Measurements from ENCODE around the gene ECM1.

Gene ECM1

DNA sequence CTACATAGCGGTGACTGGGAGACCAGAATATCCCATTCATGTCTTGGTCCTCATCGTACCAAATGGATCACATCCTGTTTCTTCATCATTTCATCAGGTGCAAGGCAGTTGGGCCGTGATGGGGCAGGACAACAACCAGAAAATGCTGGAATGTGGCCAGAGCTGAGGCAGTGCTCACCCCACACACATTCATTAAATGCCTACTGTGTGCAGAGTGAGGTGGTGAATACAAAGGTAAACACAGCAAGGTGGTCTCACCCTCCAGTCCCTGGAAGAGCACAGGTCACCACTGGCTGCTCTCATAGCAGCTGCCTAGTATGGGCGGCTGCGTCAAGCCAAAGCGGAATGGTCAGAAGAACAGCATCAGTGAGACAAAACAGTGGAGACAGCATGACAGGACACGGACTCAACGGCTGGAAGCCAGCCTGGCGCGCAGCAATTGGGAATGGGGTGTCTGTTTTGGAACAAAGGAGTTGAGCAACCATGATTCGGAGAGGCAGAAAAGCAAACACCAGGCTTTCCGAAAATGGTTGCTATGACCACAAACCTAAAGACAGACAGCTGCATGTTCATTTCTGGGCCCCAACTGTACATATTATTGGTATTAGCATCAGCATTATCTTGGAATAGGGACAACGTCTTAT, 35.7 kb downstream of the ECM1 start:
- no peak for DNase-seq (ENCODE audit: low read depth in 2 of 3, low spot score in 1 of 3)

DNA sequence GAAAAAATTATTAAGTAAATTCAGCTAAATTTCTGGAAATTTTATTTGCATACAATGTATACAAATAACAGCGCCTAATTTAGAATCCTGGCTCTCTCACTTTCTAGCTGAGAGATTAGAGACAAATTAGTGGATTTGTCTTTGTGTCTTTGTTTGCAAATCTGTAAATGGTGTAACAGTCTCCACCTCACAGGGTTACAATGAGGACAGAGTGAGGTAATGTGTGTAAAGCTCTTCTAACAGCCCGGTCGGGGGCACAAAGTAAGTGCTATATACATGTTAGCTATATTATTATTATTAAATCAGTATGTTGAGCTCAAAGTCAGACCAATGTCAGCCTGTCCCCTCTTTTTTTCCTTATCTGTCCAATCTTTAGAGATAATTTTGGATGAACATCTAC, 36.3 kb downstream of the ECM1 start:
- no peak for DNase-seq (ENCODE audit: low read depth in 2 of 3, low spot score in 1 of 3)

DNA sequence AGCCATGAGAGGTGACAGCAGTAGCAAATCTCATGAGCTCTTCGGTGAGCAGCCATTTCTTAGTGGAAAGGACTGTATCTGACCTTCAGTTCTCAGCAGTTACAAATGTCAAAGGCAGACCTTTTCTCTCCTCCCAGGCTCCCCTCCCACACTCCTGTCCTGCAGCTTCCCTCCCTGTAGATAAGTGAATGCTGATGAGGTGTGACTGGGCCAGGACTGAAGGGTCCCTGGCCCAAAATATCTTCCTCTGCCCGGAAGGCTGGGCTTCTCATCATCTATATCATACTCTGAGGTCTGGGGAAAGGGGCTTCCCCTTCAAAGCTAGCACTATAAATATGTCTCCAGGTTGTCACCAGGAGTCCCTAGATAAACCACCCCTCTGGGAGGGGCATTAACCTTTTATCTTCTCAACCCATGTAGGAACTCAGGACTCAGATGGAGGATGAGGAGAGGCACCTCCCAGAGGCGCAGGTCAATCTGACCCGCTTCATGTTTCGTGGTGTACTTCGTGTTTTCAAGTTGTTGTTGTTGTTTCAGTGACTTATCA, 37.6 kb downstream of the ECM1 start:
- no peak for DNase-seq (ENCODE audit: low read depth in 2 of 3, low spot score in 1 of 3)

DNA sequence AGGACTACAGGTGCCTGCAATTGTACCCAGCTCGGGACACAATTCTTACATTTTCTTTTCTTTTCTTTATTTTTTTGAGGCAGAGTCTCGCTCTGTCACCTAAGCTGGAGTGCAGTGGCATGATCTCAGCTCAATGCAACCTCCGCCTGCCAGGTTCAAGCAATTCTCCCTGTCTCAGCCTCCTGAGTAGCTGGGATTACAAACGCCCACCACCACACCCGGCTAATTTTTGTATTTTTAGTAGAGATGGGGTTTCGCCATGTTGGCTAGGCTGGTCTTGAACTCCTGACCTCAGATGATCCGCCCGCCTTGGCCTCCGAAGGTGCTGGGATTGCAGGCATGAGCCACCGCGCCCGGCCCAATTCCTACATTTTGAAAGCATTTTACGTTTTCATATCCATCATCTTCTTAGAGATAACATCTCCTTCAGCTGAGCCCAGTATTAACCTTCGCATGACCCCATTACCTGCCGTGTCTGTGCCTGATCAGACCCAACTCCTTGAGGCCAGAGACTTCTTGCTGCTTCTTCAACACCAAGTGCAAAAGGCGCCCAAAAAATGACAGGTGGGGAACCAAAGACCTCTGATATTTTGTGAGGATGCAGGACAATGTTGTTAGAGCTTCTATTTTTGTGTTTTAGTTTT, 38.5 kb downstream of the ECM1 start:
- DNase-seq (ENCODE audit: low read depth in 2 of 3, low spot score in 1 of 3): no peak

DNA sequence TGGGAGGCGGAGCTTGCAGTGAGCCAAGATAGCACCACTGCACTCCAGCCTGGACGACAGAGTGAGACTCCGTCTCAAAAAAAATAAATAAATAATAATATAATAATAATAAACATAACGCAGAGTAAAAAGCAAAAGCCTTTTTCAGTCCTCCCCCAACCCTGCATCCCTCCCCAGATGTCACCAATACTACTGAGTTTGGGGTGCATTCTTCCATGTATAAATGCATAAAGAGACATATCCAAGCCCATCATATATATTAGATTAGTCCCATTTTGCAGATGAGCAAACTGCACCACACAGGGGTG, 40.4 kb downstream of the ECM1 start:
- no peak for DNase-seq (ENCODE audit: low read depth in 2 of 3, low spot score in 1 of 3)

DNA sequence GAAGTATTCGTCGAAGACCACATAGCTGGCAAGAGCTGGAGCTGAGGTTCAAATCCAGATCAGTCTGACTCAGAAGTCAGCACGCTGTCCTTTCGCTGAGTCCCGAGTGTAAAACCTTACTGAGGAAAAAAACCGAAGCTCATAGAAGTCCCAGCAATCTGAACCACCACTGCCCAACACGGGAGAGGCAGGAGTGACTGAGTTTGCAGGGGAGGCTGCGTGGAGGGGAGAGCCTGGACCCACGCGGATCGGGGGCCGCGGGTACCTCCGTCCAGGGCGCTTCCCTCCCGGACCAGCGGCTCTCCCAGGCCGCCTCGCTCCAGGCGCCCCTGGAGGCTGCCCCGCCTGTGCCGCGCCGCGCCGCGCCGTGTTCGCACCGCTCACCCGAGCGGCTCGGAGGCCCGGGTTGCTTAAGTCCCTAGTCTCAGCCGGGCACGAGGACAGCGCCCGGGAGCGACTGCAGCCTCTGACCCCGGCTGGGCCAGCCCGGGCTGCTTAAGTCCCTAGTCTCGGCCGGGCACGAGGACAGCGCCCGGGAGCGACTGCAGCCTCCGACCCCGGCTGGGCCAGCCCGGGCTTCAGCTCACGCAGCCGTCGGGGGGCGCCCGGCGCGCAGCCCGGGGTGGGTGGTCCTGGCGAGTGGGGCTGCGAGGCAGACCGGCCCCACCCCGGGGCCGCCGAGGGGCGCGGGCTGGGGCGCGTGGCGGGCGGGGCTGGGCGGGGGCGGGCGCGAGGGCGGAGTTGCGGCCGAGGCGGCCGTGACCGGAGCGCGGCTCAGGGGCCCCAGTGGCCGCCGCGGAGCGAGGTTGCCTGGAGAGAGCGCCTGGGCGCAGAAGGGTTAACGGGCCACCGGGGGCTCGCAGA, 41.0 kb downstream of the ECM1 start, which contains the start of gene ADAMTSL4:
Gene ADAMTSL4, plus strand, starts transcription at position 777 of the 864 bp plus-strand sequence. CDS start 2,881 bp downstream, outside the sequence.
- DNase-seq (ENCODE audit: low read depth in 2 of 3, low spot score in 1 of 3): no peak

DNA sequence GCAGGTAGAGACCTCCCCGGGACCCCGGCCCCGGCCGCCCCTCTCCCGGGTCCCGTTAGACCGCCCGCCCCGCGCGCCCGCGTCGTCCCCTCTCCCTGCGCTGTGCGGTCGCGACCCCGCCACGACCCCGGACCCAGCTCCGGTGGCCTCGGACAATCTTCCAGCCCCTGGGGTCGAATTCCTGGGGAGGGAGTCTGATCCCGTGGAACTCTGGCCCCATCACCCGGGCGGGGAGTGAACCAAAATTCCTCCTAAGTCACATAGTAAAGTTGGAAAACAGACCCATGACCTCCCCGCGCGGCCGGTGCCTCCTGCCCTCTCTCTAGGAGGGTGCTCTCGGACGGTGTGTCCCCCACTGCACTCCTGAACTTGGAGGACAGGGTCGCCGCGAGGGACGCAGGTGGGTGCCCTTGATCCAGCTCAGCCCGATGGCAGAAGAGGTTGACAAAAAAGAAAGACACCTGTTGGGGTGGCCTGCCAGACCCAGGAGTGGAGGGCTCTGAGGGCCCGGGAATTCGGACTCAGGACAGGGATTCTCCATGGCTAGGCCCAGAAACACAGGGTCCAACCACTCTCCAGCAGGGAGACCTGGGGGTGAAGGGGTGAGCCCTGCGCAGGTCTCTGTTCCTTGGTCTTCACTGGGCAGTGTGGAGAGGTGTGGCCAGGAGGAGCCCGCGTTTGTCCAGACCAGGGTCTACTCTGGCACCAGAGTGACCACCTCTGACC, 41.8 kb downstream of the ECM1 start:
- no peak for DNase-seq (ENCODE audit: low read depth in 2 of 3, low spot score in 1 of 3)

DNA sequence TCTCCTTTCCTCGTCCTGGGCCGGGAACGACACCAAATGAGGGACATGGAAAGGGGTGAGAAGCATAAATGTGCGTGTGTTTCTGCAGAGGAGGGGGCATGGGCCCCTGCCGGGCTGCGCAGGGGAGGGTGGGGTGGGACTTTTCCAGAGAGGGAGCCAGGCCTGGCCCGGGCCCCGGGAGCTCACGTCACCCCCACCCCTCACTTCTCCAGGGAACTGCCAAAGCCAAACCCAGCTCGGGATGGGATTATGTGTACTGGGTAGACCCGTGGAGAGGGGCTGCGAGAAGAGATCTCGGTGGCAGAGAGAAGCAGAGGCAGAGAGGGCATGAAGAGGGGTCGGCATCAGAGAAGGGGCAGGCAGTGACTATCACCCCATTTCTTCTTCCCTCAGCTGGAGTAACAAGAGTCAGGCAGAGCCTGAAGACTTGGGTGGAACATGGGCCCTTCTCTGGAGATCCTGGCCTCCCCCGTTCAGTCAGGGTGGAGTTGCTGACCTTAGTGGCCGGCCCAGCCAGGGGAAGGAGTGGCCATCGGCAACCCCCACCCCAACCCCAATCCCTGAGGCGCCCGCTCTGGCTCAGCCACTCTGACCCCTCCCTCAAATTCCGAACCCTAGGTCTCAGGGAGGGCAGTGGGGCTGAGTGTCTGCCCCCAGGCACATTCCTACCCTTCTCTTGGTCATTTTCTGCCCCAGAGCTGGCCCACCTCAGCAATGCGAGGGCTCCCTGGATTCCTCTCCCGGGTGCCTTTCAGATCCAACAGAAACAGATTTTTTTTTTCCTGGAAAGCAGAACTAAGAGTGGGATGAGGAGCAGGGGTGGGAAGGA, 42.5 kb downstream of the ECM1 start:
- DNase-seq (ENCODE audit: low read depth in 2 of 3, low spot score in 1 of 3): no peak

DNA sequence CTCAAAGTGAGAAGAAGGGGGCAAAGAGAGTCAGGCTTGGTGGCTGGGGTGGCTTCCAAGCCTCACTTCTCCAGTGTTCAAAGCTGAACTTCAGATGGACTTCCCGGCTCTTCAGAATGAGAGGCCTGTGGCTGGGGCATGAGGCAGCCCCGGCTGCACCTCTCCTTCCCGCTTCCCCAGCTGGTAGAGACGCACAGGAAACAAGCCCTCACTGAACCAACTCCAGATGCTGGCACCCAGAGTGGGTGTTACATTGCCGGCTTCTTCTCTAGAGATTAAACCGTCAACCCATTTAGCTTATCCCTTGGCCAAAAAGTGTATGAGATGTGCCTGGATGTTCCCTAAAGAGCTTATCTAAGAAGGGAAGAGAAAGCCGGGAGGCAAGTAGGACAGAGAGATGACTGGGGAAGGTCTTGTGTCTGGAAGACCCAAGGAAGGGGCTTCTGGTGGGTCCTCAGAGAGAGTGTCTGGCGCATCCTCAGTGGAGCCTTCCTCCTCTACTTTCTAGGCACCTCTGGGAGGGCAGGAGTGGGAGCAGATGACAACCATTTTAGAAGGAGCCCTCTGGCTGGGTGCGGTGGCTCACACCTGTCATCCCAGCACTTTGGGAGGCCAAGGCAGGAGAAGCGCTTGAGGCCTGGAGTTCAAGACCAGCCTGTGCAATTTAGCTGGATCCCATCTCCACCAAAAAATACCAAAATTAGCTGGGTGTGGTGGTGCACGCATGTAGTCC, 43.3 kb downstream of the ECM1 start:
- DNase-seq (ENCODE audit: low read depth in 2 of 3, low spot score in 1 of 3): no peak

DNA sequence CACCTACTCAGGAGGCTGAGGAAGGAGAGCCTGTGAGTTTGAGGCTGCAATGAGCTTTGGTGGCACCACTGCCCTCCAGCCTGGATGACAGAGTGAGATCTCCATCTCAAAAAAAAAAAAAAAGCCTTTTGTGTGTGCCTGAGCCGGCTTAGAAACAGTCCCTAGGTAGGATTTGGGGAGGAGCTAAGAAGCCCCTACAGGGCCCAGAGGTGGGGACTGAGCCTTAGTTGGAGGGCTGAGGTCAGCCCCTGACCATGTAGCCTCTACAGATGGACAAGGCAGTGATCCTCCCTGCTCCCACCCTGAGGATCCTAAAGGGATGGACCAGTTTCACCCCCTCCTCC, 43.8 kb downstream of the ECM1 start:
- no peak for DNase-seq (ENCODE audit: low read depth in 2 of 3, low spot score in 1 of 3)

DNA sequence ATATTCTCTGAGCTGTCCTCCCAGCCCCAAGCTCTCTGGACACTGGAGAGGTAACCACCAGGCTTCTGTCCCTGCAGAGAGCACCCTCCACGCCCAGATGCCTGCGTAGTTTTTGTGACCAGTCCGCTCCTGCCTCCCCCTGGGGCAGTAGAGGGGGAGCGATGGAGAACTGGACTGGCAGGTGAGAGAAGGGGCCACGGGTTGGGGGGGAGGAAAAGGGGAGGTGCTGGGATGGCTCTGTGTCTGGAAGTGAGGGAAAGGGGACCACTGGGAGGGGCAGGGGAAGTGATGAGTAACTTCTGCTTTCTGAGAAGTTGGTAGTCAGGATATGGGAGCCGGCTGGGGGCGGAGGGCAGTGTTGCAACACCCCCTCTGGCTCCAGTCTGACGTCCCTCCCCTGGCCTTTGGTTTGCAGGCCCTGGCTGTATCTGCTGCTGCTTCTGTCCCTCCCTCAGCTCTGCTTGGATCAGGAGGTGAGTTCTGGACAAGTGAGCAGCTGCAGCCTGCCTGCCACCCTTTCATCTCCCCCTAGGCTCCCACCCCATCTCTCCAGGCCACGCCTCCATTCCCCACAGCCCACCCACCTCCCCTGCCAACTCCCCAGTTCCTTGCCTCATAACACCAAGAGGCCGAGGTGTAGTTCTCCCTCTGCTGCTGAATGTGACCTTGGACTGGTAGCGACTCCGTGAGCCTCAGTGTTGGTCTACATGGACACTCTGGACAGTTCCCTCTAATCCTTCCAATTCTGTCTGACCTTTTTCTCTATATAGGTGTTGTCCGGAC, 44.4 kb downstream of the ECM1 start:
- no peak for DNase-seq (ENCODE audit: low read depth in 2 of 3, low spot score in 1 of 3)

DNA sequence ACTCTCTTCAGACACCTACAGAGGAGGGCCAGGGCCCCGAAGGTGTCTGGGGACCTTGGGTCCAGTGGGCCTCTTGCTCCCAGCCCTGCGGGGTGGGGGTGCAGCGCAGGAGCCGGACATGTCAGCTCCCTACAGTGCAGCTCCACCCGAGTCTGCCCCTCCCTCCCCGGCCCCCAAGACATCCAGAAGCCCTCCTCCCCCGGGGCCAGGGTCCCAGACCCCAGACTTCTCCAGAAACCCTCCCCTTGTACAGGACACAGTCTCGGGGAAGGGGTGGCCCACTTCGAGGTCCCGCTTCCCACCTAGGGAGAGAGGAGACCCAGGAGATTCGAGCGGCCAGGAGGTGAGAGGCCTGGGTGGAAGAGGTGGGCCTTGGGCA, 45.0 kb downstream of the ECM1 start:
- no peak for DNase-seq (ENCODE audit: low read depth in 2 of 3, low spot score in 1 of 3)

DNA sequence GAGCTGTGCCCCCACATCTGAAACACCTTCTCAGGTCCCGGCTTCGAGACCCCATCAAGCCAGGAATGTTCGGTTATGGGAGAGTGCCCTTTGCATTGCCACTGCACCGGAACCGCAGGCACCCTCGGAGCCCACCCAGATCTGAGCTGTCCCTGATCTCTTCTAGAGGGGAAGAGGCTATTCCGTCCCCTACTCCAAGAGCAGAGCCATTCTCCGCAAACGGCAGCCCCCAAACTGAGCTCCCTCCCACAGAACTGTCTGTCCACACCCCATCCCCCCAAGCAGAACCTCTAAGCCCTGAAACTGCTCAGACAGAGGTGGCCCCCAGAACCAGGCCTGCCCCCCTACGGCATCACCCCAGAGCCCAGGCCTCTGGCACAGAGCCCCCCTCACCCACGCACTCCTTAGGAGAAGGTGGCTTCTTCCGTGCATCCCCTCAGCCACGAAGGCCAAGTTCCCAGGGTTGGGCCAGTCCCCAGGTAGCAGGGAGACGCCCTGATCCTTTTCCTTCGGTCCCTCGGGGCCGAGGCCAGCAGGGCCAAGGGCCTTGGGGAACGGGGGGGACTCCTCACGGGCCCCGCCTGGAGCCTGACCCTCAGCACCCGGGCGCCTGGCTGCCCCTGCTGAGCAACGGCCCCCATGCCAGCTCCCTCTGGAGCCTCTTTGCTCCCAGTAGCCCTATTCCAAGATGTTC, 45.6 kb downstream of the ECM1 start:
- DNase-seq (ENCODE audit: low read depth in 2 of 3, low spot score in 1 of 3): no peak

DNA sequence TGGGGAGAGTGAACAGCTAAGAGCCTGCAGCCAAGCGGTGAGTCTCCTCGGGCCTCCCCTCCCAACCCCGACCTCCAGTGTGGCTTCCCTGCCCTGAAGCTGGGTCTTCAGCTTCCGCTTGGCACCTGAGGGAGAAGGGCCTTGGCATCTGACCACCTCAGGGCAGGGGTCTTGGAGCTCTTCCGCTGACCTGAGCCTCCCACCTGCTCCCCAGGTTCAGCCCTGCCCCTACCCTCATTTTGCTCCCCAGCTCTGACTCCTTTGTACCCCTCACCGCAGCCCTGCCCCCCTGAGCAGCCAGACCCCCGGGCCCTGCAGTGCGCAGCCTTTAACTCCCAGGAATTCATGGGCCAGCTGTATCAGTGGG, 46.2 kb downstream of the ECM1 start:
- no peak for DNase-seq (ENCODE audit: low read depth in 2 of 3, low spot score in 1 of 3)

DNA sequence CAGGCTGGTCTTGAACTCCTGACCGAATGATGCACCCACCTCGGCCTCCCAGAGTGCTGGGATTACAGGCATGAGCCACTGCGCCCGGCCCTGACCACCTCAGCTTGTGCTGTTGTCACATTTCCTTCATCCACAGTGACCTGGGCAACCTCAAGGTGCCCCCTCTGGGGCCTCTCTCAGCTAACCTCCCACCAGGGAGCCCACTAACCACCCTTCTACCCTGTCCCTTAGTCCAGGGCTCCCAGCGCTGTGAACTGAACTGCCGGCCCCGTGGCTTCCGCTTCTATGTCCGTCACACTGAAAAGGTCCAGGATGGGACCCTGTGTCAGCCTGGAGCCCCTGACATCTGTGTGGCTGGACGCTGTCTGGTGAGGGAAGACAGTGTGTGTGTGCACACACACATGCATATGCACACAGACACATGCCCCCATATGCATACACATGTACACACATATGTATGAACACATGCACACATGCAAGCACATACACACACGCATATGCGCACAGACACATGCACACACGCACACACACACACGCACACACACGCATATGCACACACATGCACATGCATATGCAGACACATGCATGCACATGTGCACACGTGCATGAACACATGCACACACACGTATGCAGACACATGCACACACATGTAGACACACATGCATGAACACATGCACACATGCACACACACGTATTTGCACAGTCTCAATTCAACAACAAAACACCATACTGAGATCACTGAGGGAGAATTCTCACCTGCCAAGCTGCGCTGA, 47.5 kb downstream of the ECM1 start:
- no peak for DNase-seq (ENCODE audit: low read depth in 2 of 3, low spot score in 1 of 3)

DNA sequence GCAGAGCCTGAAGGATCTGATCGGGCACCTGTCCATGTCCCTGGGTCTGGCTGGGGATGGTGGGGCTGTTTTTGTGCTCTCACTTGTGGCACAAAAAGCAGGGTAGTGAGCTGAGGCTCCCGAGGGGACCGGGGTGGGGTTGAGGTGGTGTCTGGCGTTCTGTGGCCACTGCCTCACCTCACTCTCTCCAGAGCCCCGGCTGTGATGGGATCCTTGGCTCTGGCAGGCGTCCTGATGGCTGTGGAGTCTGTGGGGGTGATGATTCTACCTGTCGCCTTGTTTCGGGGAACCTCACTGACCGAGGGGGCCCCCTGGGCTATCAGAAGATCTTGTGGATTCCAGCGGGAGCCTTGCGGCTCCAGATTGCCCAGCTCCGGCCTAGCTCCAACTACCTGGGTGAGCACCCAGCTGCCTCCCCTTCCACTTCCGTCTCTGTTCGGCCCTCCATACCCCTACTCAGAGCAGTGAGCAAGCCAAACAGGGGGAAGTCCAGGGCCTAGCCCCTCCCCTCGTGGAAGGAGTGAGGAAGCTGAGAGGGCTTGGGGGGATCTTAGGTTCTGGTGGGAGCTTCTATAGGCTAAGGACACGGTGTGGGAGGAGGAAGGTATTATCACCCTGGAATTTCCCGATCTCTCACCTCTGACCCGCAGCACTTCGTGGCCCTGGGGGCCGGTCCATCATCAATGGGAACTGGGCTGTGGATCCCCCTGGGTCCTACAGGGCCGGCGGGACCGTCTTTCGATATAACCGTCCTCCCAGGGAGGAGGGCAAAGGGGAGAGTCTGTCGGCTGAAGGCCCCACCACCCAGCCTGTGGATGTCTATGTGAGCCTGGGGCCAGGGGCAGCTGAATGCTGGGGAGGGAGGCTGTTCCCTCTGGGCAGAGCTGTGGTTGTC, 48.3 kb downstream of the ECM1 start:
- DNase-seq (ENCODE audit: low read depth in 2 of 3, low spot score in 1 of 3): no peak

DNA sequence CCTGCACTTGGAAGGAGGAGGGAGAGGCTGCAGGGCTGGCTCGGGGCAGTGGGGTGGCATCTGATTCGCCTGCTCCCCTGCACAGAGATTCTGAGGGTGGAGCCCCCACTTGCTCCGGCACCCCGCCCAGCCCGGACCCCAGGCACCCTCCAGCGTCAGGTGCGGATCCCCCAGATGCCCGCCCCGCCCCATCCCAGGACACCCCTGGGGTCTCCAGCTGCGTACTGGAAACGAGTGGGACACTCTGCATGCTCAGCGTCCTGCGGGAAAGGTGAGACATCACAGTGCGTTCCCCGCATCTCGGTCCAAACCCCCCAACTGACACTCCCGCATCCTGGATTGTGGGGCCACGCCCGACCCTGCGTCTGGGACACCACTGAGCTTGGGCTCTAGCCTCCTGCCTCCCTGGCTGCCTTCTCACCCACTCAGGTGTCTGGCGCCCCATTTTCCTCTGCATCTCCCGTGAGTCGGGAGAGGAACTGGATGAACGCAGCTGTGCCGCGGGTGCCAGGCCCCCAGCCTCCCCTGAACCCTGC, 49.2 kb downstream of the ECM1 start:
- DNase-seq (ENCODE audit: low read depth in 2 of 3, low spot score in 1 of 3): no peak
